PC-3 (cell line): ENCODE results near the gene TNRC18.

Experiments
- EZH2 ChIP-seq: fragments of 300-600 bp; sonication (generic); IDR thresholded peaks from one replicate; pipeline ENCODE4 v1.6.1; 2017; ENCODE audit warnings: antibody characterized with exemption, mild to moderate bottlenecking, low read length; ENCODE audit not compliant: unreplicated experiment
- EZH2phosphoT487 ChIP-seq: fragments of 300-600 bp; sonication (generic); IDR thresholded peaks from 2 replicates; pipeline ENCODE4 v1.6.1; 2018; ENCODE audit warnings: mild to moderate bottlenecking, antibody characterized with exemption, low read length, borderline replicate concordance
- TF ChIP-seq, protein P1 (sequence below): fragments of 300-600 bp; sonication (generic); conservative IDR thresholded peaks from 2 replicates; pipeline ENCODE4 v1.5.1; 2017; ENCODE audit warnings: antibody characterized with exemption, low read depth, mild to moderate bottlenecking, low read length

DNA sequence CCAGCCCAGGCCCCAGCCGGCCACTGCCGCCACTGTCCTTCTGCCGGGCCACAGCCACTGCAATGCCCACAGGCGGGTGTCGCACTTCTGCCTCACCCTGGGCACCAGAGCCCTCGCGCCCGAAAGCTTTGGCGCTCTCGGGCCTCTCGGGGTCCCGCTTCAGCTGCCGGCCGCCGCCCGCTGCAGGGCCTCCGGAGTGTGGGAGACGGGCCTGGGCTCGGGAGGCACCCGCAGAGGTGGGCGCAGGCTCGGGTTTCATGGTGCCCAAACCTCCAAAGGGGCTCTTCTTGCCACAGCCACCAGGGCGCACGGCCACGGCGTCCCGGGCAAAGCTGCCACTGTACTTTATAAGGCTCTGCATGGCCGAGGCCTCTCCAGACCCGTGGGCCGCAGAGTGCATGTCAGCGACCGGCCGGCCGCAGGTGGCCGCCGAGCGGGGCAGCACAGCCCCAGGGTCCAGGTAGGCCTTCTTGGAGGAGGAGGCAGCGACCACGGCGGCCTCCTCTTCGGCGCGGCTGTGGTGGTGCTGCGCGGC, 35.9 kb downstream of the TNRC18 start:
- TF ChIP-seq, protein P1, sequence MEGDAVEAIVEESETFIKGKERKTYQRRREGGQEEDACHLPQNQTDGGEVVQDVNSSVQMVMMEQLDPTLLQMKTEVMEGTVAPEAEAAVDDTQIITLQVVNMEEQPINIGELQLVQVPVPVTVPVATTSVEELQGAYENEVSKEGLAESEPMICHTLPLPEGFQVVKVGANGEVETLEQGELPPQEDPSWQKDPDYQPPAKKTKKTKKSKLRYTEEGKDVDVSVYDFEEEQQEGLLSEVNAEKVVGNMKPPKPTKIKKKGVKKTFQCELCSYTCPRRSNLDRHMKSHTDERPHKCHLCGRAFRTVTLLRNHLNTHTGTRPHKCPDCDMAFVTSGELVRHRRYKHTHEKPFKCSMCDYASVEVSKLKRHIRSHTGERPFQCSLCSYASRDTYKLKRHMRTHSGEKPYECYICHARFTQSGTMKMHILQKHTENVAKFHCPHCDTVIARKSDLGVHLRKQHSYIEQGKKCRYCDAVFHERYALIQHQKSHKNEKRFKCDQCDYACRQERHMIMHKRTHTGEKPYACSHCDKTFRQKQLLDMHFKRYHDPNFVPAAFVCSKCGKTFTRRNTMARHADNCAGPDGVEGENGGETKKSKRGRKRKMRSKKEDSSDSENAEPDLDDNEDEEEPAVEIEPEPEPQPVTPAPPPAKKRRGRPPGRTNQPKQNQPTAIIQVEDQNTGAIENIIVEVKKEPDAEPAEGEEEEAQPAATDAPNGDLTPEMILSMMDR: no peak
- no peak for TF ChIP-seq EZH2phosphoT487
- no peak for TF ChIP-seq EZH2
